HG03469 (cell line): Measurements from ENCODE around the gene TFG.

ENCODE experiments used
- ATAC-seq: cut with Tn5 transposase; IDR thresholded peaks from one replicate; pipeline ENCODE4 v1.9.1; 2021; ENCODE audit warnings: mild to moderate bottlenecking, moderate library complexity, moderate number of reproducible peaks; ENCODE audit not compliant: unreplicated experiment

TFG gene

GRCh38 chr3:100753846-100754245 lies 44.6 kb downstream of the TFG start:
- no peak for ATAC-seq

GRCh38 chr3:100754563-100755334 lies 45.5 kb downstream of the TFG start:
- no peak for ATAC-seq

GRCh38 chr3:100756441-100756840 lies 47.1 kb downstream of the TFG start:
- no peak for ATAC-seq

GRCh38 chr3:100759159-100759558 lies 49.9 kb downstream of the TFG start:
- no peak for ATAC-seq

GRCh38 chr3:100759950-100760349 lies 50.7 kb downstream of the TFG start:
- no peak for ATAC-seq

GRCh38 chr3:100760377-100760776 lies 51.1 kb downstream of the TFG start:
- ATAC-seq: no peak

- ATAC-seq: peak; percentile 82
These were observed 52.1 kb downstream of the TFG start for GRCh38 chr3:100761211-100761942.

GRCh38 chr3:100761951-100762350 lies 52.7 kb downstream of the TFG start:
- ATAC-seq: no peak

- no peak for ATAC-seq
These were observed 56.2 kb downstream of the TFG start for GRCh38 chr3:100765437-100765975.

- no peak for ATAC-seq
These were observed 56.8 kb downstream of the TFG start for GRCh38 chr3:100766069-100766468.

- ATAC-seq: no peak
These were observed 60.4 kb downstream of the TFG start for GRCh38 chr3:100769693-100770092.

- no peak for ATAC-seq
These were observed 65.9 kb downstream of the TFG start for GRCh38 chr3:100775226-100775625.

- no peak for ATAC-seq
These were observed 66.4 kb downstream of the TFG start for GRCh38 chr3:100775669-100776068.

- ATAC-seq: no peak
These were observed 66.9 kb downstream of the TFG start for GRCh38 chr3:100776097-100776729.

- no peak for ATAC-seq
These were observed 67.5 kb downstream of the TFG start for GRCh38 chr3:100776746-100777145.

- no peak for ATAC-seq
These were observed 68.0 kb downstream of the TFG start for GRCh38 chr3:100777271-100777670.

GRCh38 chr3:100779480-100779879 lies 70.2 kb downstream of the TFG start:
- no peak for ATAC-seq

GRCh38 chr3:100780071-100780622 lies 70.9 kb downstream of the TFG start:
- no peak for ATAC-seq

GRCh38 chr3:100781301-100781700 lies 72.0 kb downstream of the TFG start:
- ATAC-seq: no peak

- no peak for ATAC-seq
These were observed 73.1 kb downstream of the TFG start for GRCh38 chr3:100782348-100782747.

- no peak for ATAC-seq
These were observed 73.6 kb downstream of the TFG start for GRCh38 chr3:100782906-100783305.
